T follicular helper cell (primary cell): ENCODE measurements around the gene MS4A1.
"Not testable (repeated sequence)": the region's sequence is repeated elsewhere in the genome, so short reads cannot be mapped to it uniquely, and the experiment has no call there.

Experiments used
- DNase-seq: peaks from one replicate; pipeline ENCODE4 v3.0.0-alpha.2; 2020; ENCODE audit warnings: low read depth

Gene MS4A1

DNA sequence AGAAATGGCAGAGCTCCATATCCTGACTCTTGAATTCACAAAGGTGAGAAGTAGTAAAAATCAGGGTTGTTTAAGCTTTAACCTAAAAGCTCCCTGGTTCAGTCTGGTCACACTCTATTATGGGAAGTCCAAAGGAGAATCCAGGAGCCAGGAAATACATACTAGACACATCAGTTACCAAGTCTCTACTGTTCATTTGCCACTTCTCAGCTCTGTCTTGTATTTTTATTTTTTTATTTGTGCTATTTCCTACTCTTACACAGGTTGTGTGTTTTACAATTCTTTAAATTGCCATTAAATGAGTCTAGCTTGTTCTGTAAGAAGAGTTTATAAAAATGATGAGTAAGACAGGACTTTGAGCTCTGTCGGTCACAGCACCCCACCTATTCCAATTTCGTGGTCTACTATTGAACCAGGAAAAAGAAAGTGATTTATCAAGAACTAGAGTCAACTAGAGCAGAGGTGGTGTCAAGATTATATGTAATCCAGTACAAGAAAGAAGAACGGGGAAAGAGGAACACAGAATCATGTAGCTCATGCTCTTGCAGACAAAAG lies 46.7 kb downstream of the MS4A1 start:
- no peak for DNase-seq

DNA sequence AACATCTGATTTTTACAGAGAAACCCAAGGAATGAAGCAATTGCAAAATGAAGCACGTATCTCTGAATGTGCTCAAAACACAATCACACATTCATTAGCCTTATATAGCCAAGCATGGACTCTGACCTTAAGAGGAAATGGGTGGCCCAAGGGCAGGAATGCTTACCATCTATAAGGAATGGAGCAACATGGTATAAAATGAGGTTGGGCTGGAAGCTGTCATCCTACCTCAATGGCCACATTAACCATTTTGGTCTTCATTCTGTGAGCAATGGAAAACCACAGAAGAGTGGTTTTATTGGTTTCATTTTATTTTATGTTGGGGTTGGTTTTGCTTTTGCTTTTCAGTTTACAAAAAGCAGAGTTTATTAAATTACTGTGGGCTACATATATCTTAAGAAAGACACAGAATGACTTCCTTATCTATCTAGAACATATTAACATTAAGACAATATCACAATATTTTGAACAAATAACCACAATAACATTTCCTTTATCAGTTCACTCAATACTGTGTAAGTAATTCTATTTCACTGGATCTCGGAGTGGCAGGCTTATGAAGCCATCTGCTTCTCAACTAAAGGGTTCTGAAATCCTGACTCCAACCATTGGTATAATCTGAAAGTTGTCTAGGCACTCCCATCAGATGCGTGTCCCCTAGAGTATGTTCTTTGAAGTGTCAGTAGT lies 48.7 kb downstream of the MS4A1 start:
- DNase-seq, result no peak

DNA sequence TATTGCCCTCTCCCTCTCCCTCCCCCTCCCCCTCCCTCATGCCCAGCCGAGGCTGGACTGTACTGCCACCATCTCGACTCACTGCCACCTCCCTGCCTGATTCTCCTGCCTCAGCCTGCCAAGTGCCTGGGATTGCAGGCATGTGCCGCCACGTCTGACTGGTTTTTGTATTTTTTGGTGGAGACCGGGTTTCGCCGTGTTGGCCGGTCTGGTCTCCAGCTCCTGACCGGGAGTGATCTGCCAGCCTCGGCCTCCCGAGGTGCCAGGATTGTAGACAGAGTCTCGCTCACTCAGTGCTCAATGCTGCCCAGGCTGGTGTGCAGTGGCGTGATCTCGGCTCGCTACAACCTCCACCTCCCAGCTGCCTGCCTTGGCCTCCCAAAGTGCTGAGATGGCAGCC lies 54.0 kb downstream of the MS4A1 start:
- DNase-seq, result not testable (repeated sequence)

DNA sequence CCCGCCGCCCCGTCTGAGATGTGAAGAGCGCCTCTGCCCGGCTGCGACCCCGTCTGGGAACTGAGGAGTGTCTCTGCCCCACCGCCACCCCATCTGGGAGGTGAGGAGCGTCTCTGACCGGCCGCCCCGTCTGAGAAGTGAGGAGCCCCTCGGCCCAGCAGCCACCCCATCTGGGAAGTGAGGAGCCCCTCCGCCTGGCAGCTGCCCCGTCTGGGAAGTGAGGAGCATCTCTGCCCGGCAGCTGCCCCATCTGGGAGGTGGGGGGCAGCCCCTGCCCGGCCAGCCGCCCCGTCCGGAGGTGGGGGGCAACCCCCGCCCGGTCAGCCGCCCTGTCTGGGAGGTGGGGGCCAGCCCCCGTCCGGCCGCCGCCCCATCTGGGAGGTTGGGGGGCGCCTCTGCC lies 54.6 kb downstream of the MS4A1 start:
- DNase-seq, result not testable (repeated sequence)

DNA sequence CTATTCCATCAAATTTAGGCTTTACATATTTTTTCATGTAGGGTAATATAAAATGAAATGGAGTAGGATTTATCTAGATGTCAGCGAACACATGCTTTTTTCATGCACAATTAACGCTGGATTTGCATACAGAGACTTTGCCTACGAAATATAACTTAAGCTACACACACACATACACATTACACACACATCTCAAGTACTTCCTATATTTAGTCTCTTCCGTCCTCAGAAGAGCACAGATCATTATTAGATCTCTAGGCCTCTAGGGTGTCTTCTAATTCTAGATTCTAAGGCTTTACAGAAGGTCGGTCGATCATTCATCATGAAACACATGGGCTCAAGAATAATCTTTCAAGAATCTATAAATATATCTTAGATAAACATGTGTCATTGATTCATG lies 55.7 kb downstream of the MS4A1 start:
- DNase-seq, result no peak

DNA sequence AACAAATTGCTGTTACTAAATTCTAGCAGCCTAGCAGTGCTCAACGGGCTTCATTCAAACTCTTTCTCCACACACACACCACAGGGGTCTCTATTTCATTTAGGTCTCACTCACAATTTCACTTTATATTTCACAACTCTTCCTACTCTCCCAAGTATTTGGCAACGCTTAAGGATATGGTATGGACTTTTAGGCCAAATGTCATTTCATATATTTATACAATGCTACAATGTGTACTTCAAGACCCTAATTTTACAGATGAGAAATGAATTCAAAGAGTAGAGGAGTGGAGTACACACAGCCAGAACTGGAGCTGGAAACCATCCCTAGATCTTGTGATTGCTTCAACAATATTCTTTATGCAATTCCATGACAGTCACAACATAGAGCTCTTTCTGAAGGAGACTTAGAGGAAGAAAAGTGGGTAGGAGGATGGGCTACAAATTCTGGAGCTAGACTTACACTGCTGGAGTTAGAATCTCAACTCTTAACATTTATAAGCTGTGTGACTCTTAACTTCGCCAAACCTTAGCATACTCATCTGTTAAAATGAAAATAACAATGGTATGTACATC lies 57.1 kb downstream of the MS4A1 start:
- no peak for DNase-seq

DNA sequence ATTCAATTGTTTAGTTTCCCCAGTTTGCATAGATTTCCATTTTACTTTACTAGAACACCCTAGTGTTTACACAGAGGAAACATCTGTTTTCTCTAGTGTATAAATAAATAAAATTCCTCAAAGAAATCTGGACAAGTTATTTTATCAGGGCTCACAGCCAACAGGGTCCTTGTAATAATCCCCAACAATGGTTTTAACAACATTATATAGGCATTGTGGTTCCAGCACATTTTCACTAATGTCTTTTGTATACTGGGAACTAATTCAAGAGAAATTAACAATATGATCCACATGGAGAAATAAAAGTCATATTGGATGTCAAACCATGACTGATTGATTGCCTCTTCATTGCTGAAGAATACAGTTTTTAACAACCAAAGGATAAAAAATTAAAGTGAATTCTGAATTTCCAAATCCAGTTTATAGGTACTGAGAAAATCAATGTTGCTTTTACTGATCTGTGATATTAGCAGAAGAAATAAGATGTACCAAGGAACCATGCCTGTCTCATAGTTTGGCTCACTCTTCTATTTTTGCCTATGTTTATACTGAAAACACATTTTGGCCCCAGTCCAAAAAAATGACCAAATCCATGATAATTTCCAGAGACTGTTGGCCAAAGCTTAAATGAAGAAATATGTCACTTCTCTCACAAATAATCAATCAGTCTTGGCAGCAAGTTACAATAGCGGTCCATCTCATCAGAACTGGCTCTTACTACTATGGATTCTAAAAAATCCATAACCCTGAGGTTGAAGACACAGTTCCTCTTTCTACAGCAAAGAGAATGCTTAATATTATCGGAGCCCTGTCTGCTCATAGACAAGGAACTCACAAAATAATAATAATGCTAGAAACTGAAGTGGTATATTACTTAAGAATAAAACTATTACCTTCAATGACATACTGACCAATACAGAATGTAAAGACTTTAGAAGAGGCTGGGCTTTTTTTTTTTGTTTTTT lies 58.1 kb downstream of the MS4A1 start:
- no peak for DNase-seq

DNA sequence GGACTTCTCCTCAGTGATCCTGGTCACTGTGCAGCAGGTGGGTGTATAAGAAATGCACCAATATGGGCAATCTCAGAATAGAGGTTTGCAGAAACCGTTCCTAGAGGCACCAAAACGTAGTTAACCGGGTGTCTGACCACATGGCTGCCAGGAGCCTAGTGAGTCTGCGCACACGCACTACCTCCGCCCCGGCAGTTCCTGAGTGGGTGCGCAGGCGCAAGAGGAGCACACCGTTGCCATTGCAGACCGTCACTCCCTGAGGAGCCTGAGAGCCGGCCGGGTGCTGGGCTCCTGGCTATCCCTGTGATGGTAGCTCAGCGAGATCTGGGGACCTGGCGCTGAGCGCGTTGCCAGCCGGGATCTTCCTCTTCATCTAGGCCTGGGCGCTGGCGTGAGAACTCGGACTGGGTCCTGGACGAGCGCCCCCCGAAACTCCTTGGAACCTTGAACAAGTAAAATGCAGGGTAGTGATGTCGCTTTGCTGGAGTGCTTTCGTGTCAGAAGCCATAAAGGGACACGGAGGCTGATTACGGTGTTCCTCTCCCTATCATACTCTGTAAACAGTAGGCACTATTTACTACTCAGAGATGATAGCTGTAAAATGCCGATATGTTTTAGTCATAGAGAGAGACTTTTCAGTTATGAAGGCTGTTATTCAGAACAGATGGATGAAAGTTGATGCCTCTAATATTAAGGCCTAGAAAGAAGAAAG lies 59.7 kb downstream of the MS4A1 start, which contains the start of gene MS4A13:
MS4A13 (plus strand) TSS at position 249 of the 712 bp plus-strand sequence. CDS start 2,692 bp downstream, outside the sequence.
- DNase-seq, result no peak
